ENCODE data around the gene KCNG2.

Gene KCNG2

GRCh38 chr18:79938196-79938595 lies 140.5 kb downstream of the KCNG2 start:
- DNase-seq (ENCODE audit: low spot score), result no peak
- H3K4me2 ChIP-seq (ENCODE audit: insufficient read depth, low read length, poor library complexity, severe bottlenecking), result no peak overlapping the region
- H4K91ac ChIP-seq (ENCODE audit: low read depth, low read length, poor library complexity), result no peak overlapping the region
- no peak overlapping the region for H3K4me3 ChIP-seq (ENCODE audit: low read length in 2 of 2)
- no peak overlapping the region for H4K8ac ChIP-seq (ENCODE audit: low read depth, low read length)
- H3K36me3 ChIP-seq (replicated peaks in 1 of 2; ENCODE audit: control insufficient read depth in 2 of 2, insufficient read depth in 2 of 2, low read length in 2 of 2), result peaks cover 14 to 76% of the 10 kb centered on the region in 2 donors
- H3K27ac ChIP-seq (replicated peaks; ENCODE audit: low read length), result no peak overlapping the region
- H3K79me1 ChIP-seq (ENCODE audit: low read depth, low read length), result peaks cover 12% of the 10 kb centered on the region
- WGBS, 2 donors (ENCODE audit: extremely low coverage in 2 of 2, insufficient read length in 2 of 2, insufficient replicate concordance in 1 of 2), result no CpG with 5 or more reads among the region's 9 CpGs
- H3K18ac ChIP-seq (ENCODE audit: low read length), result no peak overlapping the region
- no peak overlapping the region for H2BK120ac ChIP-seq (ENCODE audit: low read depth, low read length)
- H3K14ac ChIP-seq (ENCODE audit: low read length), result no peak overlapping the region
- no peak overlapping the region for H2BK12ac ChIP-seq (ENCODE audit: low read length)
- peaks cover 0 to 2% (median 0%) of the 10 kb centered on the region in 3 experiments for H3K27me3 ChIP-seq (ENCODE audit: control insufficient read depth in 3 of 3, insufficient read depth in 3 of 3, low read depth in 1 of 3, low read length in 3 of 3)
- H3K4me1 ChIP-seq (ENCODE audit: control insufficient read depth in 2 of 2, insufficient read depth in 1 of 2, low read depth in 1 of 2, low read length in 2 of 2), result no peaks in the 10 kb centered on the region
- peaks cover 12 to 23% of the 10 kb centered on the region in 2 donors for H3K9me3 ChIP-seq (replicated peaks in 1 of 2; ENCODE audit: control insufficient read depth in 2 of 2, insufficient read depth in 1 of 2, low read depth in 1 of 2, low read length in 2 of 2)
- H2BK15ac ChIP-seq (ENCODE audit: low read length), result no peak overlapping the region
- H3K23ac ChIP-seq (ENCODE audit: low read depth, low read length, poor library complexity), result no peak overlapping the region
- no peak overlapping the region for H3K9ac ChIP-seq (ENCODE audit: low read depth, low read length, poor library complexity)
- no peak overlapping the region for H2AFZ ChIP-seq (ENCODE audit: low read length)
- H2BK5ac ChIP-seq (ENCODE audit: low read length), result no peak overlapping the region
- no peak overlapping the region for H3K4ac ChIP-seq (ENCODE audit: low read length)
- H2AK5ac ChIP-seq (ENCODE audit: low read depth, low read length), result no peak overlapping the region

DNA sequence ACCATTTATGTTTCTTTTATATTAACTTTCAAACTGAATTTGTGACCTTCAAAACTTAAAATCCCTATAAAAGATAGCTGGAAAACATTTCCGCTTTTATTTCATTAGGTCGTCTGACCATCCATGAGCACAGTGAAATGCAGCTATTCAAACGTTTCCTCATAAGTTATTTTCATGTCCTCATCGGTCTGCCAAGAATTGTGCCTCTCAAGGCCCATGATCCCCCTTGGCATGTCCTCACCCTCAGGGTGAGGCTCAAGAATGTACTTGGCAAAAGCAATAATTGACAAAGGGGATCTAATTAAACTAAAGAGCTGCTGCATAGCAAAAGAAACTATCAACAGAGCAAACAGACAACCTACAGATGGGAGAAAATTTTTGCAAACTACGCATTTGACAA lies 141.4 kb downstream of the KCNG2 start:
- no peak overlapping the region for H3K9ac ChIP-seq (ENCODE audit: low read depth, low read length, poor library complexity)

GRCh38 chr18:79940126-79940813 lies 142.5 kb downstream of the KCNG2 start:
- Histone ChIP-seq H4K91ac (ENCODE audit: low read depth, low read length, poor library complexity) (no peak overlapping the region), H3K9ac (ENCODE audit: low read depth, low read length, poor library complexity) (no peak overlapping the region), H4K8ac (ENCODE audit: low read depth, low read length) (no peak overlapping the region), H3K23ac (ENCODE audit: low read depth, low read length, poor library complexity) (no peak overlapping the region), H3K4me3 (ENCODE audit: low read length in 2 of 2) (no peak overlapping the region), H3K14ac (ENCODE audit: low read length) (no peak overlapping the region), H3K4me1 (ENCODE audit: control insufficient read depth in 2 of 2, insufficient read depth in 1 of 2, low read depth in 1 of 2, low read length in 2 of 2) (peaks cover 0 to 3% of the 10 kb centered on the region in 2 donors), H3K4me2 (ENCODE audit: insufficient read depth, low read length, poor library complexity, severe bottlenecking) (no peak overlapping the region), H2AFZ (ENCODE audit: low read length) (no peak overlapping the region), H3K9me3 (replicated peaks in 1 of 2; ENCODE audit: control insufficient read depth in 2 of 2, insufficient read depth in 1 of 2, low read depth in 1 of 2, low read length in 2 of 2) (peaks cover 3 to 16% of the 10 kb centered on the region in 2 donors), H2AK5ac (ENCODE audit: low read depth, low read length) (no peak overlapping the region), H2BK120ac (ENCODE audit: low read depth, low read length) (no peak overlapping the region), H2BK5ac (ENCODE audit: low read length) (no peak overlapping the region), H3K27me3 (ENCODE audit: control insufficient read depth in 3 of 3, insufficient read depth in 3 of 3, low read depth in 1 of 3, low read length in 3 of 3) (no peaks in the 10 kb centered on the region), H3K36me3 (replicated peaks in 1 of 2; ENCODE audit: control insufficient read depth in 2 of 2, insufficient read depth in 2 of 2, low read length in 2 of 2) (peaks cover 9 to 68% of the 10 kb centered on the region in 2 donors), H2BK12ac (ENCODE audit: low read length) (no peak overlapping the region), H3K4ac (ENCODE audit: low read length) (no peak overlapping the region), H3K79me1 (ENCODE audit: low read depth, low read length) (peaks cover 12% of the 10 kb centered on the region), H2BK15ac (ENCODE audit: low read length) (no peak overlapping the region), H3K27ac (replicated peaks; ENCODE audit: low read length) (no peak overlapping the region), H3K18ac (ENCODE audit: low read length) (no peak overlapping the region)
- WGBS, 2 donors (ENCODE audit: extremely low coverage in 2 of 2, insufficient read length in 2 of 2, insufficient replicate concordance in 1 of 2), result no CpG with 5 or more reads among the region's 18 CpGs
- DNase-seq (ENCODE audit: low spot score), result no peak

More for the DNA sequence above, 141.4 kb downstream of the KCNG2 start:
- no peak overlapping the region for H4K91ac ChIP-seq (ENCODE audit: low read depth, low read length, poor library complexity)
- H3K9me3 ChIP-seq (replicated peaks in 1 of 2; ENCODE audit: control insufficient read depth in 2 of 2, insufficient read depth in 1 of 2, low read depth in 1 of 2, low read length in 2 of 2), result peaks cover 9 to 16% of the 10 kb centered on the region in 2 donors
- H3K23ac ChIP-seq (ENCODE audit: low read depth, low read length, poor library complexity), result no peak overlapping the region
- H3K36me3 ChIP-seq (replicated peaks in 1 of 2; ENCODE audit: control insufficient read depth in 2 of 2, insufficient read depth in 2 of 2, low read length in 2 of 2), result peaks cover 12 to 71% of the 10 kb centered on the region in 2 donors
- no peak overlapping the region for H2BK15ac ChIP-seq (ENCODE audit: low read length)
- no peak overlapping the region for H2AFZ ChIP-seq (ENCODE audit: low read length)
- no CpG with 5 or more reads among the region's 5 CpGs for WGBS, 2 donors (ENCODE audit: extremely low coverage in 2 of 2, insufficient read length in 2 of 2, insufficient replicate concordance in 1 of 2)
- no peak overlapping the region for H4K8ac ChIP-seq (ENCODE audit: low read depth, low read length)
- H2BK12ac ChIP-seq (ENCODE audit: low read length), result no peak overlapping the region
- H2AK5ac ChIP-seq (ENCODE audit: low read depth, low read length), result no peak overlapping the region
- no peaks in the 10 kb centered on the region for H3K4me1 ChIP-seq (ENCODE audit: control insufficient read depth in 2 of 2, insufficient read depth in 1 of 2, low read depth in 1 of 2, low read length in 2 of 2)
- H3K4me2 ChIP-seq (ENCODE audit: insufficient read depth, low read length, poor library complexity, severe bottlenecking), result no peak overlapping the region
- H3K4me3 ChIP-seq (ENCODE audit: low read length in 2 of 2), result no peak overlapping the region
- H2BK5ac ChIP-seq (ENCODE audit: low read length), result no peak overlapping the region
- no peak overlapping the region for H3K27ac ChIP-seq (replicated peaks; ENCODE audit: low read length)
- DNase-seq (ENCODE audit: low spot score), result no peak
- no peaks in the 10 kb centered on the region for H3K27me3 ChIP-seq (ENCODE audit: control insufficient read depth in 3 of 3, insufficient read depth in 3 of 3, low read depth in 1 of 3, low read length in 3 of 3)
- no peak overlapping the region for H2BK120ac ChIP-seq (ENCODE audit: low read depth, low read length)
- no peak overlapping the region for H3K4ac ChIP-seq (ENCODE audit: low read length)
- H3K14ac ChIP-seq (ENCODE audit: low read length), result no peak overlapping the region
- no peak overlapping the region for H3K18ac ChIP-seq (ENCODE audit: low read length)
- H3K79me1 ChIP-seq (ENCODE audit: low read depth, low read length), result peaks cover 13% of the 10 kb centered on the region

DNA sequence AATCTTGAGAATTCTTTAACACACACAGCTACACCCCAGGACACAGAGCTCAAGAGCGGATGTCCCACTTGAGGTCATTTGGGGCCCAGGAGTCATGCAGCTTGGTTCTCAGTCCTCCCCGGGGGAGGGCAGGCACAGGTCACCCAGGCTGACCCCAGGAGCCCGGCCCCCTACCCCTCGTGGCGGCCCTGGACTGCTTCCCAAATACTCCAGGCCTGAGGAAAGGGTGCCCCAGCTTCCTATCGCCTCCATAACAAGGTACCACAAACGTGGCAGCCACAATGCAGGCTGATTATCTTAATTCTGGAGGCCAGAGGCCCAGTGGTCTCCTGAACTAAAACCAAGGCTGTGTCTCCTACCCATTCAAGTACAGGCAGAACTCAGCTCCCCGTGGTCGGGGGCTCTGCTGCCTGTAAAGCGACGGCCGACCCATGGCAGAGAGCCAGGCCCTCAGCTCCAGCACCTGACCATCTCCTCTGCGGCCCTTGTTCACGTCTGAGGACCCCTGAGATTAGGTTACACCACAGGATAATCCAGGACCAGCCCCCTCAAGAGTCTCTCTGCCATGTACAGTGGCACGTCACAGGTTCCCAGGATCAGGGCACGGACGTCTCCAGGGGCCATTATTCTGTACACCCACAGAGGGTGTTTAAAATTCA lies 143.2 kb downstream of the KCNG2 start:
- Histone ChIP-seq H3K4me2 (ENCODE audit: insufficient read depth, low read length, poor library complexity, severe bottlenecking) (no peak overlapping the region), H3K14ac (ENCODE audit: low read length) (no peak overlapping the region), H3K27ac (replicated peaks; ENCODE audit: low read length) (no peak overlapping the region), H2BK15ac (ENCODE audit: low read length) (no peak overlapping the region), H3K79me1 (ENCODE audit: low read depth, low read length) (peaks cover 11% of the 10 kb centered on the region), H2AFZ (ENCODE audit: low read length) (no peak overlapping the region), H3K4me3 (ENCODE audit: low read length in 2 of 2) (no peak overlapping the region), H4K8ac (ENCODE audit: low read depth, low read length) (no peak overlapping the region), H4K91ac (ENCODE audit: low read depth, low read length, poor library complexity) (no peak overlapping the region), H3K4ac (ENCODE audit: low read length) (no peak overlapping the region), H3K9me3 (replicated peaks in 1 of 2; ENCODE audit: control insufficient read depth in 2 of 2, insufficient read depth in 1 of 2, low read depth in 1 of 2, low read length in 2 of 2) (peaks cover 1 to 12% of the 10 kb centered on the region in 2 donors), H3K27me3 (ENCODE audit: control insufficient read depth in 3 of 3, insufficient read depth in 3 of 3, low read depth in 1 of 3, low read length in 3 of 3) (no peaks in the 10 kb centered on the region), H3K18ac (ENCODE audit: low read length) (no peak overlapping the region), H3K23ac (ENCODE audit: low read depth, low read length, poor library complexity) (no peak overlapping the region), H3K9ac (ENCODE audit: low read depth, low read length, poor library complexity) (no peak overlapping the region), H3K4me1 (ENCODE audit: control insufficient read depth in 2 of 2, insufficient read depth in 1 of 2, low read depth in 1 of 2, low read length in 2 of 2) (peaks cover 0 to 5% of the 10 kb centered on the region in 2 donors), H3K36me3 (replicated peaks in 1 of 2; ENCODE audit: control insufficient read depth in 2 of 2, insufficient read depth in 2 of 2, low read length in 2 of 2) (peaks cover 8 to 61% of the 10 kb centered on the region in 2 donors), H2BK5ac (ENCODE audit: low read length) (no peak overlapping the region), H2BK12ac (ENCODE audit: low read length) (no peak overlapping the region), H2AK5ac (ENCODE audit: low read depth, low read length) (no peak overlapping the region), H2BK120ac (ENCODE audit: low read depth, low read length) (no peak overlapping the region)
- WGBS, 2 donors (ENCODE audit: extremely low coverage in 2 of 2, insufficient read length in 2 of 2, insufficient replicate concordance in 1 of 2), result no CpG with 5 or more reads among the region's 17 CpGs
- no peak for DNase-seq (ENCODE audit: low spot score)

Measured in neuronal stem cell (in vitro differentiated cells).